Peyer's patch (tissue), 4 donors: ENCODE results near the gene PRLH.

Experiments used
- POLR2A ChIP-seq, 2 donors: fragments of 450-650 bp; IDR thresholded peaks; one replicate each; pipeline ENCODE4 v1.5.1; 2017; ENCODE audit warnings: antibody characterized with exemption in 2 of 2, mild to moderate bottlenecking in 2 of 2, moderate library complexity in 2 of 2
- TF ChIP-seq, protein P1 (sequence below), 6 experiments: fragments of 450-650 bp in 4 of 6; fragments of 200-600 bp in 2 of 6; sonication (generic) in 1 of 6; IDR thresholded peaks; one replicate each; pipeline ENCODE4 v1.5.1; 2017 to 2019; ENCODE audit warnings: antibody characterized with exemption in 6 of 6, mild to moderate bottlenecking in 3 of 6, moderate library complexity in 1 of 6

DNA sequence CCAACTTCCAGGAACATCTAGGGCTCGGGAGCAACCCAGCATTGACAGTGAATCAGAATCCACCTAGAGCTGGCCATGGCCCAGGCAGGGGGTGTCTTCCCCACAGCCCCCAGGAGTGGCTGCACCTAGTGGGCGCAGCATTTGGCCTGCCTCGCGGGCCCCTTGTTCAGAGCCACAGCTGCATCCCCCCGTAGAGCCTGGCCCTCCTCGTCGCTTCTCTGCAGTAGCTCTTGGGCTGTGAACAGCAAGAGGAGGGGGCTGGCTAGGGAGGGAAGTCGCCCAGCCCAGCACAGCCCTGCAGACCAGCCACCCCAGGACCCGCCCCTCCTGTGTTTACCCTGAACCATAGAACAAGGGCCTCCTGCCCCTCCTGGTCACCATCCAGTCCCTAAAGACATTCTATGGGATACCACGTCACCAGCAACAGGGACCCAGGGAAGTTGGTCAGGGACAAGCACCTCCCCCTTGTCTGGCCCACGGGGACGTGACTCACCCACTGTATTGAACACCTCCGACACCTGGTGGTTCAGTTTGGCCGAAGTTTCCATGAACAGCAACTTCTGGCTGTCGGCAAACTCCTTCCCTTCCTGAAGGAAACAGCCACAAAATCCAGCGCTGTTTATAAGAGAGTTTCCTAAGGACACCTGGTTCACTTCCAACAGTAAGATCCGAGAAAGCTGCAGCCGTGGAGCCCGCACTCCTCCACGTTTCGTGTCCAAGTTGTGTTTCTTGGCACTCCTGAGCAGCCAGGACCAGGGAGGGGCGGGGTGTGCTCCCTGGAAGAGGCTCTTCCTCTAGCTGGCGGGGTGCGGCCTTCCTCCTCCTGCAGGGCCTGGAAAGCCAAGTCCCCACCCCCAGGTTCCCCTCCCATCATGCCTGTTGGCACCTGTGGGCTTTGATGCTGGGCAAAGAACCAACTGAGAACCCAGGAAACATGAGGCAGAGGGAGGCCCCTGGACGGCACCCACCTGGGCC is 8.8 kb downstream of the PRLH start:
- TF ChIP-seq, protein P1, sequence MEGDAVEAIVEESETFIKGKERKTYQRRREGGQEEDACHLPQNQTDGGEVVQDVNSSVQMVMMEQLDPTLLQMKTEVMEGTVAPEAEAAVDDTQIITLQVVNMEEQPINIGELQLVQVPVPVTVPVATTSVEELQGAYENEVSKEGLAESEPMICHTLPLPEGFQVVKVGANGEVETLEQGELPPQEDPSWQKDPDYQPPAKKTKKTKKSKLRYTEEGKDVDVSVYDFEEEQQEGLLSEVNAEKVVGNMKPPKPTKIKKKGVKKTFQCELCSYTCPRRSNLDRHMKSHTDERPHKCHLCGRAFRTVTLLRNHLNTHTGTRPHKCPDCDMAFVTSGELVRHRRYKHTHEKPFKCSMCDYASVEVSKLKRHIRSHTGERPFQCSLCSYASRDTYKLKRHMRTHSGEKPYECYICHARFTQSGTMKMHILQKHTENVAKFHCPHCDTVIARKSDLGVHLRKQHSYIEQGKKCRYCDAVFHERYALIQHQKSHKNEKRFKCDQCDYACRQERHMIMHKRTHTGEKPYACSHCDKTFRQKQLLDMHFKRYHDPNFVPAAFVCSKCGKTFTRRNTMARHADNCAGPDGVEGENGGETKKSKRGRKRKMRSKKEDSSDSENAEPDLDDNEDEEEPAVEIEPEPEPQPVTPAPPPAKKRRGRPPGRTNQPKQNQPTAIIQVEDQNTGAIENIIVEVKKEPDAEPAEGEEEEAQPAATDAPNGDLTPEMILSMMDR (IDR thresholded peaks at IDR 0.05), result no peak
- TF ChIP-seq POLR2A (IDR thresholded peaks at IDR 0.05), result no peak
